K562 (cell line): ENCODE measurements around the gene ACTR5. TPM values are rescaled to one million over a fixed set of nuclear protein-coding genes. Genes with fewer than 3 reads are reported as not detected.

Experiments
- CREB1 ChIP-seq, 2 experiments: sonication (generic) in 1 of 2; formaldehyde crosslinking in 1 of 2; IDR thresholded peaks; 2 replicates each; pipeline versions ENCODE4 v1.6.1 to v1.8.0; 2012 to 2022; ENCODE audit warnings: inconsistent platforms in 1 of 2, mild to moderate bottlenecking in 1 of 2, missing genetic modification reagents in 1 of 2, moderate library complexity in 1 of 2
- PKNOX1 ChIP-seq: fragments of 450-650 bp; IDR thresholded peaks from 2 replicates; pipeline ENCODE4 v1.6.1; 2016
- RAD21 ChIP-seq, 2 experiments: fragments of 250-450 bp in 1 of 2; fragments of 450-650 bp in 1 of 2; sonication (Bioruptor Pico) in 1 of 2; formaldehyde crosslinking in 1 of 2; IDR thresholded peaks in 1 of 2; conservative IDR thresholded peaks in 1 of 2; 2 replicates each; pipeline versions ENCODE4 v1.4.0 to v1.8.0; 2020 to 2022; ENCODE audit warnings: mild to moderate bottlenecking in 2 of 2, moderate library complexity in 1 of 2
- RBM39 ChIP-seq: fragments of 200-400 bp; formaldehyde crosslinking; optimal IDR thresholded peaks from 2 replicates; pipeline ENCODE3; 2018; ENCODE audit warnings: low read depth, low read length
- SMAD4 ChIP-seq: fragments of 250-450 bp; sonication (Bioruptor Pico); conservative IDR thresholded peaks from 2 replicates; pipeline ENCODE4 v1.8.0; 2021; ENCODE audit warnings: inconsistent platforms, mild to moderate bottlenecking, moderate library complexity
- TAF9B ChIP-seq: fragments of 450-650 bp; IDR thresholded peaks from 2 replicates; pipeline ENCODE4 v1.6.1; 2018; ENCODE audit warnings: mild to moderate bottlenecking; ENCODE audit not compliant: partially characterized antibody
- TARDBP ChIP-seq: fragments of 450-650 bp; IDR thresholded peaks from 2 replicates; pipeline ENCODE4 v1.6.1; 2016
- TOE1 ChIP-seq, 2 experiments: fragments of 450-650 bp in 1 of 2; sonication (generic) in 1 of 2; formaldehyde crosslinking in 1 of 2; IDR thresholded peaks; 2 replicates each; pipeline versions ENCODE4 v1.7.1 to v1.8.0; 2016 to 2022; ENCODE audit warnings: borderline replicate concordance in 2 of 2, mild to moderate bottlenecking in 2 of 2, antibody characterized with exemption in 1 of 2, inconsistent platforms in 1 of 2, low read depth in 1 of 2, missing genetic modification reagents in 1 of 2, moderate library complexity in 1 of 2
- VEZF1 ChIP-seq: fragments of 200-800 bp; sonication (Bioruptor generic); IDR thresholded peaks from 2 replicates; pipeline ENCODE4 v1.6.1; 2017; ENCODE audit warnings: missing genetic modification characterization, missing compliant biosample characterization
- ZBTB7A ChIP-seq: IDR thresholded peaks from 2 replicates; pipeline ENCODE4 v1.6.1; 2011; ENCODE audit warnings: low read depth, mild to moderate bottlenecking, low read length, moderate library complexity, borderline replicate concordance; ENCODE audit not compliant: control insufficient read depth
- ZNF324 ChIP-seq: fragments of 250-450 bp; sonication (Bioruptor Pico); IDR thresholded peaks from 2 replicates; pipeline ENCODE4 v1.4.0; 2020; ENCODE audit warnings: mild to moderate bottlenecking
- ZNF780A ChIP-seq: fragments of 250-450 bp; sonication (Bioruptor Pico); IDR thresholded peaks from 2 replicates; pipeline ENCODE4 v1.5.0; 2021; ENCODE audit warnings: mild to moderate bottlenecking
- polyA plus RNA-seq, 8 experiments: library from polyadenylated mRNA; depleted of rRNA in 4 of 8; stranded (reverse) in 5 of 8; unstranded in 3 of 8; fragments of >200 nt; fragmentation: Nextera tagmentation in 2 of 8; fragmentation: Illumina TruSeq in 1 of 8; extraction: Ambion mirVana in 2 of 8; extraction: Trizol in 1 of 8; gene quantifications; 2 replicates each; pipeline versions ENCODE4 v1.2.1 to v1.2.3, GENCODE V29; 2011 to 2014; ENCODE audit warnings: inconsistent platforms in 1 of 8, missing spikeins in 1 of 8
- total RNA-seq, 7 experiments: library from RNA; depleted of rRNA in 6 of 7; stranded (reverse); fragments of >200 nt in 6 of 7; fragmentation: Illumina TruSeq in 2 of 7; extraction: Trizol in 2 of 7; gene quantifications; 2 replicates each; pipeline versions ENCODE4 v1.2.1 to v1.2.3, GENCODE V29; 2011 to 2021; ENCODE audit warnings: low replicate concordance in 1 of 7

The ACTR5 gene
- total and polyA plus RNA-seq, 9 of the 15 experiments (the other 6 are each of a cell fraction or from before 2014, with no cell fraction given), result 0.93 to 18.8 (median 12.9) TPM

- TF ChIP-seq ZBTB7A, result peak; percentile 41; the same call in 1 of the 2 replicates
- peak; percentile 56; the same call in 1 of the 2 replicates for TF ChIP-seq TARDBP
- 0 out of 2 replicates have a peak, but pooled peaks have one; percentile 10 for TF ChIP-seq VEZF1 (CRISPR knock-in tag)
- no peak; the same call in none of the 2 replicates for TF ChIP-seq TOE1 (IDR thresholded peaks at IDR 0.05; ENCODE audit: borderline replicate concordance)
- TF ChIP-seq TOE1 (CRISPR knock-in tag; IDR thresholded peaks at IDR 0.05; ENCODE audit: borderline replicate concordance, low read depth), result no peak
- TF ChIP-seq ZNF780A (CRISPR knock-in tag), result no peak
- no peak for TF ChIP-seq SMAD4 (CRISPR knock-in tag)
- peak; percentile 35 for TF ChIP-seq RBM39
- peak; percentile 69 to 86 for TF ChIP-seq RAD21 (CRISPR knock-in tag; conservative IDR thresholded peaks at IDR 0.05 in 1 of 2, IDR thresholded peaks at IDR 0.05 in 1 of 2)
- no peak for TF ChIP-seq ZNF324
- no peak for TF ChIP-seq PKNOX1
- TF ChIP-seq TAF9B, result no peak
- peak; percentile 37; the same call in 1 of the 2 replicates for TF ChIP-seq CREB1 (IDR thresholded peaks at IDR 0.05)
- TF ChIP-seq CREB1 (CRISPR knock-in tag; IDR thresholded peaks at IDR 0.05), result no peak
Measured at GRCh38 chr20:38730989-38731737, 17.1 kb upstream of the ACTR5 start (continued).
